ENCODE results near the gene SLC30A7.

DNA sequence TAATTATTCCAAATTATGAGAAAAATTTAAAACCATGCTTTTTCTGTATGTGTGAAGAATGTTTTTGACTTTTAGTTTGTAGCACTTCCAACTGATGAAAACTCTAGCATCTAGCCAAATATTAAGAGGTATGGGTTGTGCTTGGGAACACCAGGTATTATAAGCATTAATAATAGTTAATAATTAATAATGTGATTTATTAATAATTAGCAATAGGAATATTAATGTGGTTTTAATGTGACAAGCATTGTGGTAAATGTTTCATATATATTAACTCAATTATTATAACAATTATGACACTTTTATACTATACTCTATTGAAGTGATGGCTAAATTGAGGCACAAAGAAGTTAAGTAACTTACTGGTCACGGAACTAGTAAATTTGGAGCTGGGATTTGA lies 7.9 kb downstream of the SLC30A7 start:
- TF ChIP-seq, protein P1, sequence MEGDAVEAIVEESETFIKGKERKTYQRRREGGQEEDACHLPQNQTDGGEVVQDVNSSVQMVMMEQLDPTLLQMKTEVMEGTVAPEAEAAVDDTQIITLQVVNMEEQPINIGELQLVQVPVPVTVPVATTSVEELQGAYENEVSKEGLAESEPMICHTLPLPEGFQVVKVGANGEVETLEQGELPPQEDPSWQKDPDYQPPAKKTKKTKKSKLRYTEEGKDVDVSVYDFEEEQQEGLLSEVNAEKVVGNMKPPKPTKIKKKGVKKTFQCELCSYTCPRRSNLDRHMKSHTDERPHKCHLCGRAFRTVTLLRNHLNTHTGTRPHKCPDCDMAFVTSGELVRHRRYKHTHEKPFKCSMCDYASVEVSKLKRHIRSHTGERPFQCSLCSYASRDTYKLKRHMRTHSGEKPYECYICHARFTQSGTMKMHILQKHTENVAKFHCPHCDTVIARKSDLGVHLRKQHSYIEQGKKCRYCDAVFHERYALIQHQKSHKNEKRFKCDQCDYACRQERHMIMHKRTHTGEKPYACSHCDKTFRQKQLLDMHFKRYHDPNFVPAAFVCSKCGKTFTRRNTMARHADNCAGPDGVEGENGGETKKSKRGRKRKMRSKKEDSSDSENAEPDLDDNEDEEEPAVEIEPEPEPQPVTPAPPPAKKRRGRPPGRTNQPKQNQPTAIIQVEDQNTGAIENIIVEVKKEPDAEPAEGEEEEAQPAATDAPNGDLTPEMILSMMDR (IDR thresholded peaks at IDR 0.05): no peak
- no peak for TF ChIP-seq EZH2 (IDR thresholded peaks at IDR 0.05)
- no peak for TF ChIP-seq EZH2phosphoT487 (IDR thresholded peaks at IDR 0.05)
